Stomach (tissue), 4 donors: ENCODE measurements around the gene ATG2B.

ENCODE experiments used
- POLR2A ChIP-seq, 4 donors: fragments of 450-650 bp; IDR thresholded peaks; one replicate each; pipeline ENCODE4 v1.6.1; 2016; ENCODE audit warnings: antibody characterized with exemption in 4 of 4, control low read depth in 2 of 4, mild to moderate bottlenecking in 1 of 4, moderate library complexity in 1 of 4
- TF ChIP-seq, protein P1 (sequence below), 7 experiments: fragments of 450-650 bp in 4 of 7; fragments of 200-600 bp in 3 of 7; sonication (generic) in 3 of 7; IDR thresholded peaks; one replicate each; pipeline ENCODE4 v1.5.1; 2016 to 2019; ENCODE audit warnings: antibody characterized with exemption in 7 of 7, control low read depth in 2 of 7, mild to moderate bottlenecking in 1 of 7

DNA sequence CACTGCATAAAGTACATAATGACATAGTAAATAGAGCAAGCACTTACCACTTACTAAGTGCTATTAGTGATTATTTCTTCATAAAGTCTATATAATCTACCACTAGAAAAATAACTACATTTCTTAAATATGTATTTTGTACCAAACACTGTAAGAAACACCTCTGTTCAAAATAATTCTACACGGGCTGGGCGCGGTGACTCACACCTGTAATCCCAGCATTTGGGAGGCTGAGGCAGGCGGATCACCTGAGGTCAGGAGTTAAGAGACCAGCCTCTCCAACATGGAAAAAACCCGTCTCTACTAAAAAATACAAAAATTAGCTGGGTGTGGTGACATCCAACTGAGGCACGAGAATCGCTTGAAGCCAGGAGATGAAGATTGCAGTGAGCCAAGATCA is 38.9 kb downstream of the ATG2B start:
- no peak for TF ChIP-seq POLR2A (IDR thresholded peaks at IDR 0.05)
- TF ChIP-seq, protein P1, sequence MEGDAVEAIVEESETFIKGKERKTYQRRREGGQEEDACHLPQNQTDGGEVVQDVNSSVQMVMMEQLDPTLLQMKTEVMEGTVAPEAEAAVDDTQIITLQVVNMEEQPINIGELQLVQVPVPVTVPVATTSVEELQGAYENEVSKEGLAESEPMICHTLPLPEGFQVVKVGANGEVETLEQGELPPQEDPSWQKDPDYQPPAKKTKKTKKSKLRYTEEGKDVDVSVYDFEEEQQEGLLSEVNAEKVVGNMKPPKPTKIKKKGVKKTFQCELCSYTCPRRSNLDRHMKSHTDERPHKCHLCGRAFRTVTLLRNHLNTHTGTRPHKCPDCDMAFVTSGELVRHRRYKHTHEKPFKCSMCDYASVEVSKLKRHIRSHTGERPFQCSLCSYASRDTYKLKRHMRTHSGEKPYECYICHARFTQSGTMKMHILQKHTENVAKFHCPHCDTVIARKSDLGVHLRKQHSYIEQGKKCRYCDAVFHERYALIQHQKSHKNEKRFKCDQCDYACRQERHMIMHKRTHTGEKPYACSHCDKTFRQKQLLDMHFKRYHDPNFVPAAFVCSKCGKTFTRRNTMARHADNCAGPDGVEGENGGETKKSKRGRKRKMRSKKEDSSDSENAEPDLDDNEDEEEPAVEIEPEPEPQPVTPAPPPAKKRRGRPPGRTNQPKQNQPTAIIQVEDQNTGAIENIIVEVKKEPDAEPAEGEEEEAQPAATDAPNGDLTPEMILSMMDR (IDR thresholded peaks at IDR 0.05), result no peak
